GM21825 (cell line): Measurements from ENCODE around the gene FAM124B.

Source experiments
- ATAC-seq: cut with Tn5 transposase; IDR thresholded peaks from one replicate; pipeline ENCODE4 v1.9.1; 2021; ENCODE audit warnings: mild to moderate bottlenecking, moderate library complexity; ENCODE audit not compliant: unreplicated experiment

Gene FAM124B

GRCh38 chr2:224345492-224345891 is 56.4 kb downstream of the FAM124B start:
- ATAC-seq = no peak

GRCh38 chr2:224343226-224343625 is 58.7 kb downstream of the FAM124B start:
- ATAC-seq = no peak

GRCh38 chr2:224335991-224336390 is 65.9 kb downstream of the FAM124B start:
- no peak for ATAC-seq

- ATAC-seq = no peak
These were observed 67.2 kb downstream of the FAM124B start for GRCh38 chr2:224334726-224335125.

GRCh38 chr2:224333726-224334482 is 68.0 kb downstream of the FAM124B start:
- ATAC-seq = no peak

- ATAC-seq = no peak
These were observed 70.2 kb downstream of the FAM124B start for GRCh38 chr2:224331698-224332097.

GRCh38 chr2:224328798-224329197 is 73.1 kb downstream of the FAM124B start:
- no peak for ATAC-seq
